H9 (cell line): Measurements from ENCODE around the gene EPS8. TPM values are rescaled to one million over a fixed set of nuclear protein-coding genes. Genes with fewer than 3 reads are reported as not detected.

Source experiments
- DNase-seq: peaks from one replicate; pipeline ENCODE4 v3.0.0-alpha.2; 2017
- H2AFZ ChIP-seq: one replicate; pipeline ENCODE4 v1.6.1; 2013; ENCODE audit warnings: mild to moderate bottlenecking, low read length, control low read depth, moderate library complexity
- H2AK5ac ChIP-seq: 2 replicates; pipeline ENCODE4 v1.6.1; 2013; ENCODE audit warnings: low read length, control low read depth, mixed read lengths; ENCODE audit not compliant: insufficient read length
- H2BK120ac ChIP-seq: one replicate; pipeline ENCODE4 v1.6.1; 2013; ENCODE audit warnings: low read depth, mild to moderate bottlenecking, low read length, control low read depth, inconsistent platforms; ENCODE audit not compliant: poor library complexity, severe bottlenecking
- H2BK12ac ChIP-seq: 2 replicates; pipeline ENCODE4 v1.6.1; 2013; ENCODE audit warnings: low read length, control low read depth, mixed read lengths, low read depth; ENCODE audit not compliant: insufficient read length
- H2BK15ac ChIP-seq: 2 replicates; pipeline ENCODE4 v1.6.1; 2013; ENCODE audit warnings: low read depth, low read length, control low read depth
- H2BK20ac ChIP-seq: one replicate; pipeline ENCODE4 v1.6.1; 2013; ENCODE audit warnings: low read depth, mild to moderate bottlenecking, low read length, control low read depth, inconsistent platforms; ENCODE audit not compliant: poor library complexity, severe bottlenecking
- H2BK5ac ChIP-seq: 2 replicates; pipeline ENCODE4 v1.6.1; 2013; ENCODE audit warnings: low read length, control low read depth, mixed read lengths; ENCODE audit not compliant: insufficient read length
- H3K14ac ChIP-seq: 2 replicates; pipeline ENCODE4 v1.6.1; 2013; ENCODE audit warnings: low read length, control low read depth; ENCODE audit not compliant: insufficient read depth
- H3K18ac ChIP-seq: 2 replicates; pipeline ENCODE4 v1.6.1; 2013; ENCODE audit warnings: low read depth, mild to moderate bottlenecking, mixed read lengths, low read length, control low read depth; ENCODE audit not compliant: insufficient read length
- H3K23ac ChIP-seq: 2 replicates; pipeline ENCODE4 v1.6.1; 2013; ENCODE audit warnings: low read length, control low read depth, mixed read lengths, low read depth; ENCODE audit not compliant: insufficient read length
- H3K23me2 ChIP-seq: 2 replicates; pipeline ENCODE4 v1.6.1; 2013; ENCODE audit warnings: low read depth, mild to moderate bottlenecking, mixed read lengths, low read length, control low read depth; ENCODE audit not compliant: insufficient read length, poor library complexity, severe bottlenecking
- H3K27ac ChIP-seq: 2 replicates; pipeline ENCODE4 v1.5.1; 2013; ENCODE audit warnings: low read length, control low read depth, mixed read lengths, low read depth; ENCODE audit not compliant: insufficient read length
- H3K27me3 ChIP-seq: 2 replicates; pipeline ENCODE4 v1.6.1; 2013; ENCODE audit warnings: low read length, control low read depth, inconsistent platforms; ENCODE audit not compliant: insufficient read depth
- H3K4ac ChIP-seq: 2 replicates; pipeline ENCODE4 v1.6.1; 2013; ENCODE audit warnings: low read depth, mild to moderate bottlenecking, control low read depth, inconsistent platforms, low read length, moderate library complexity
- H3K4me1 ChIP-seq: 2 replicates; pipeline ENCODE4 v1.6.1; 2013; ENCODE audit warnings: low read length, control low read depth, inconsistent platforms; ENCODE audit not compliant: insufficient read depth
- H3K4me2 ChIP-seq: 2 replicates; pipeline ENCODE4 v1.6.1; 2013; ENCODE audit warnings: low read length, control low read depth, mixed read lengths; ENCODE audit not compliant: insufficient read length, insufficient read depth
- H3K56ac ChIP-seq: 2 replicates; pipeline ENCODE4 v1.6.1; 2013; ENCODE audit warnings: low read depth, mild to moderate bottlenecking, mixed read lengths, low read length, control low read depth; ENCODE audit not compliant: insufficient read length
- H3K79me1 ChIP-seq: 2 replicates; pipeline ENCODE4 v1.6.1; 2013; ENCODE audit warnings: low read depth, mild to moderate bottlenecking, moderate library complexity, low read length, control low read depth, inconsistent platforms; ENCODE audit not compliant: insufficient read depth, poor library complexity, severe bottlenecking
- H3K79me2 ChIP-seq: 2 replicates; pipeline ENCODE4 v1.6.1; 2013; ENCODE audit warnings: low read length, control low read depth, inconsistent platforms; ENCODE audit not compliant: insufficient read depth
- H3K9ac ChIP-seq: 2 replicates; pipeline ENCODE4 v1.6.1; 2013; ENCODE audit warnings: low read length, control low read depth, mixed read lengths; ENCODE audit not compliant: insufficient read length; ENCODE audit errors: extremely low read depth
- H3K9me3 ChIP-seq: one replicate; pipeline ENCODE4 v1.6.1; 2013; ENCODE audit warnings: low read depth, low read length, inconsistent platforms; ENCODE audit not compliant: control insufficient read depth
- H3T11ph ChIP-seq: one replicate; pipeline ENCODE4 v1.6.1; 2013; ENCODE audit warnings: mild to moderate bottlenecking, low read length, control low read depth, inconsistent platforms
- H4K20me1 ChIP-seq: one replicate; pipeline ENCODE4 v1.6.1; 2013; ENCODE audit not compliant: control insufficient read depth, insufficient read length, insufficient read depth
- H4K5ac ChIP-seq: 2 replicates; pipeline ENCODE4 v1.6.1; 2013; ENCODE audit warnings: low read depth, mild to moderate bottlenecking, mixed read lengths, low read length, control low read depth; ENCODE audit not compliant: insufficient read length
- H4K8ac ChIP-seq: replicated peaks from 2 replicates; pipeline ENCODE4 v1.6.1; 2013; ENCODE audit warnings: low read length, control low read depth, mixed read lengths, low read depth; ENCODE audit not compliant: insufficient read length
- H4K91ac ChIP-seq: 2 replicates; pipeline ENCODE4 v1.6.1; 2013; ENCODE audit warnings: low read depth, mild to moderate bottlenecking, moderate library complexity, mixed read lengths, low read length, control low read depth; ENCODE audit not compliant: insufficient read length
- H3K27ac Mint-ChIP-seq, 3 experiments: 2 replicates in 2 of 3; 3 replicates in 1 of 3; pipeline ENCODE4 v1.8.0; 2020 to 2021; ENCODE audit warnings: mixed read lengths in 3 of 3, mild to moderate bottlenecking in 1 of 3, moderate library complexity in 1 of 3
- H3K27me3 Mint-ChIP-seq: 2 replicates; pipeline ENCODE4 v1.8.0; 2021; ENCODE audit warnings: low read depth, mild to moderate bottlenecking, moderate library complexity, mixed read lengths
- H3K36me3 Mint-ChIP-seq, 3 experiments: 2 replicates in 2 of 3; 3 replicates in 1 of 3; pipeline ENCODE4 v1.8.0; 2020 to 2021; ENCODE audit warnings: low read depth in 3 of 3, mixed read lengths in 3 of 3; ENCODE audit not compliant: insufficient read depth in 1 of 3
- H3K4me1 Mint-ChIP-seq, 2 experiments: 2 replicates each; pipeline ENCODE4 v1.8.0; 2020; ENCODE audit warnings: mixed read lengths in 2 of 2
- H3K4me3 Mint-ChIP-seq, 2 experiments: 2 replicates in 1 of 2; 3 replicates in 1 of 2; pipeline ENCODE4 v1.8.0; 2020 to 2021; ENCODE audit warnings: mild to moderate bottlenecking in 2 of 2, mixed read lengths in 2 of 2, moderate library complexity in 1 of 2
- H3K9me3 Mint-ChIP-seq, 2 experiments: 2 replicates in 1 of 2; 3 replicates in 1 of 2; pipeline ENCODE4 v1.8.0; 2020; ENCODE audit warnings: mild to moderate bottlenecking in 2 of 2, mixed read lengths in 2 of 2, moderate library complexity in 1 of 2
- WGBS: extraction: QIAGEN DNeasy Blood & Tissue Kit; methylation state at CpG from one replicate; pipeline ENCODE4 v1.1.7; 2013; ENCODE audit warnings: missing lambda C conversion rate, low lambda C conversion rate, mixed read lengths; ENCODE audit not compliant: insufficient read length; ENCODE audit errors: extremely low coverage; 5-methylcytosine and 5-hydroxymethylcytosine counted together
- total RNA-seq: library from RNA; stranded (reverse); gene quantifications from 2 replicates; pipeline ENCODE4 v1.2.1, GENCODE V29; 2021
- TF ChIP-seq, protein P1 (sequence below): fragments of 200-600 bp; sonication (generic); conservative IDR thresholded peaks from 3 replicates; pipeline ENCODE4 v1.8.0; 2021; ENCODE audit warnings: antibody characterized with exemption, mild to moderate bottlenecking

EPS8 gene
- total RNA-seq, 1 experiment from 2014 or later = 2.2 TPM

- H3K79me2 ChIP-seq = no peaks in the 10 kb centered on the region
- WGBS = no CpG with 5 or more reads among the region's 4 CpGs
- no peak overlapping the region for H2AFZ ChIP-seq
Observed at GRCh38 chr12:15706010-15706676, 83.0 kb downstream of the EPS8 start.

More at GRCh38 chr12:15706010-15706676, 83.0 kb downstream of the EPS8 start:
- no peaks in the 10 kb centered on the region for H3K27me3 ChIP-seq
- no peak overlapping the region for H3K27ac ChIP-seq
- H3K23ac ChIP-seq = no peak overlapping the region
- H3K4me3 Mint-ChIP-seq = no peak overlapping the region
- H3K56ac ChIP-seq = no peak overlapping the region
- no peak overlapping the region for H2BK15ac ChIP-seq
- H3K9me3 ChIP-seq = no peaks in the 10 kb centered on the region
- no peaks in the 10 kb centered on the region; the same call in 1 of the 2 replicates for H3K4me1 ChIP-seq
- no peaks in the 10 kb centered on the region for H4K20me1 ChIP-seq
- no peak overlapping the region for H4K8ac ChIP-seq
- H3K27ac Mint-ChIP-seq = no peak overlapping the region
- H4K91ac ChIP-seq = no peak overlapping the region
- H3K4me1 Mint-ChIP-seq = peaks cover 19 to 20% of the 10 kb centered on the region in 2 experiments
- H3K9ac ChIP-seq = no peak overlapping the region
- H3K27me3 Mint-ChIP-seq = no peaks in the 10 kb centered on the region
- H2AK5ac ChIP-seq = no peak overlapping the region
- H3T11ph ChIP-seq = no peak overlapping the region
- H3K4me2 ChIP-seq = no peak overlapping the region
- H2BK12ac ChIP-seq = no peak overlapping the region
- no peak overlapping the region for H2BK120ac ChIP-seq
- H3K23me2 ChIP-seq = no peaks in the 10 kb centered on the region
- H3K79me1 ChIP-seq = no peaks in the 10 kb centered on the region
- H3K14ac ChIP-seq = no peak overlapping the region
- TF ChIP-seq, protein P1, sequence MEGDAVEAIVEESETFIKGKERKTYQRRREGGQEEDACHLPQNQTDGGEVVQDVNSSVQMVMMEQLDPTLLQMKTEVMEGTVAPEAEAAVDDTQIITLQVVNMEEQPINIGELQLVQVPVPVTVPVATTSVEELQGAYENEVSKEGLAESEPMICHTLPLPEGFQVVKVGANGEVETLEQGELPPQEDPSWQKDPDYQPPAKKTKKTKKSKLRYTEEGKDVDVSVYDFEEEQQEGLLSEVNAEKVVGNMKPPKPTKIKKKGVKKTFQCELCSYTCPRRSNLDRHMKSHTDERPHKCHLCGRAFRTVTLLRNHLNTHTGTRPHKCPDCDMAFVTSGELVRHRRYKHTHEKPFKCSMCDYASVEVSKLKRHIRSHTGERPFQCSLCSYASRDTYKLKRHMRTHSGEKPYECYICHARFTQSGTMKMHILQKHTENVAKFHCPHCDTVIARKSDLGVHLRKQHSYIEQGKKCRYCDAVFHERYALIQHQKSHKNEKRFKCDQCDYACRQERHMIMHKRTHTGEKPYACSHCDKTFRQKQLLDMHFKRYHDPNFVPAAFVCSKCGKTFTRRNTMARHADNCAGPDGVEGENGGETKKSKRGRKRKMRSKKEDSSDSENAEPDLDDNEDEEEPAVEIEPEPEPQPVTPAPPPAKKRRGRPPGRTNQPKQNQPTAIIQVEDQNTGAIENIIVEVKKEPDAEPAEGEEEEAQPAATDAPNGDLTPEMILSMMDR = no peak
- H3K18ac ChIP-seq = no peak overlapping the region
- peak; percentile 71 for DNase-seq
- no peak overlapping the region for H2BK20ac ChIP-seq
- no peaks in the 10 kb centered on the region for H3K9me3 Mint-ChIP-seq
- no peak overlapping the region for H2BK5ac ChIP-seq
- no peak overlapping the region for H4K5ac ChIP-seq
- no peaks in the 10 kb centered on the region for H3K36me3 Mint-ChIP-seq
- no peak overlapping the region for H3K4ac ChIP-seq
